PC-9 (cell line): Measurements from ENCODE around the gene MR1. TPM values are rescaled to one million over a fixed set of nuclear protein-coding genes. Genes with fewer than 3 reads are reported as not detected.
A peak's percentile ranks its signal among the peaks of the same experiment; 100 is the strongest.

Experiments used
- BruUV-seq: library from RNA; stranded (reverse); fragments of 400-500 nt; replicated peaks from 2 replicates; lab custom pipeline; 2021; lab: Mats Ljungman, UMichigan
- CTCF ChIA-PET: fragments of 300-600 bp; sonication (Branson Sonifier 250); formaldehyde crosslinking; loops from one replicate; lab custom pipeline; 2022; ENCODE audit warnings: antibody characterized with exemption; lab: Charles Lee
- POLR2A ChIA-PET: fragments of 300-600 bp; sonication (Branson Sonifier 250); formaldehyde crosslinking; loops from one replicate; lab custom pipeline; 2022; ENCODE audit warnings: antibody characterized with exemption; ENCODE audit not compliant: unreplicated experiment; lab: Charles Lee
- DNase-seq, 2 experiments: peaks; one replicate each; pipeline versions ENCODE4 v3.0.0 to v3.0.0-alpha.2; 2015 to 2022; ENCODE audit warnings: mixed read lengths in 1 of 2
- H2AFZ ChIP-seq: fragments of 200-600 bp; sonication (generic); 2 replicates; pipeline ENCODE4 v1.8.1; 2017; ENCODE audit warnings: antibody characterized with exemption
- H3F3A ChIP-seq: fragments of 200-600 bp; sonication (generic); 2 replicates; pipeline ENCODE4 v1.8.1; 2017; ENCODE audit warnings: antibody characterized with exemption, mild to moderate bottlenecking, low read depth; ENCODE audit not compliant: insufficient read depth
- H3K27ac ChIP-seq: fragments of 200-600 bp; sonication (generic); 2 replicates; pipeline ENCODE4 v1.6.1; 2016; ENCODE audit warnings: mixed run types
- H3K27me3 ChIP-seq: fragments of 200-600 bp; sonication (generic); 2 replicates; pipeline ENCODE4 v1.6.1; 2016; ENCODE audit warnings: low read depth, mixed run types; ENCODE audit not compliant: insufficient read depth
- H3K36me3 ChIP-seq: fragments of 200-600 bp; sonication (generic); 2 replicates; pipeline ENCODE4 v1.6.1; 2016; ENCODE audit warnings: low read depth, mixed run types
- H3K4me1 ChIP-seq: fragments of 200-600 bp; sonication (generic); replicated peaks from 2 replicates; pipeline ENCODE4 v1.6.1; 2016; ENCODE audit warnings: mixed run types; ENCODE audit not compliant: insufficient read depth
- H3K4me2 ChIP-seq: fragments of 200-600 bp; sonication (generic); 2 replicates; pipeline ENCODE4 v1.6.1; 2017; ENCODE audit warnings: mixed run types
- H3K4me3 ChIP-seq: fragments of 200-600 bp; sonication (generic); 2 replicates; pipeline ENCODE4 v1.6.1; 2016; ENCODE audit warnings: mixed run types
- H3K79me2 ChIP-seq: fragments of 200-600 bp; sonication (generic); 2 replicates; pipeline ENCODE4 v1.6.1; 2017; ENCODE audit warnings: low read depth, mixed run types
- H3K9me2 ChIP-seq: fragments of 200-600 bp; sonication (generic); 2 replicates; pipeline ENCODE4 v1.8.1; 2017; ENCODE audit warnings: mild to moderate bottlenecking; ENCODE audit not compliant: insufficient read depth
- H3K9me3 ChIP-seq: fragments of 200-600 bp; sonication (generic); 2 replicates; pipeline ENCODE4 v1.8.1; 2016; ENCODE audit warnings: low read depth; ENCODE audit not compliant: insufficient read depth
- H4K20me1 ChIP-seq: fragments of 200-600 bp; sonication (generic); 2 replicates; pipeline ENCODE4 v1.8.1; 2017; ENCODE audit not compliant: insufficient read depth
- CTCF ChIP-seq: fragments of 200-600 bp; sonication (generic); conservative IDR thresholded peaks from 2 replicates; pipeline ENCODE4 v1.6.1; 2017; ENCODE audit warnings: mixed run types, antibody characterized with exemption, mild to moderate bottlenecking, moderate library complexity
- EZH2 ChIP-seq: fragments of 200-600 bp; sonication (generic); IDR thresholded peaks from 2 replicates; pipeline ENCODE4 v1.8.0; 2017; ENCODE audit warnings: antibody characterized with exemption, low read depth
- intact Hi-C: fragments of 100-400 bp; cut with micrococcal nuclease; formaldehyde crosslinking; loops from one replicate; pipeline ENCODE4 v1.10.0; 2022; ENCODE audit not compliant: unreplicated experiment
- total RNA-seq: library from RNA; stranded (reverse); gene quantifications from 2 replicates; pipeline ENCODE4 v1.2.3, GENCODE V29; 2021

The MR1 gene
- total RNA-seq, 1 experiment from 2014 or later = 15.5 TPM

GRCh38 chr1:181064011-181064623, 30.3 kb downstream of the MR1 start:
- TF ChIP-seq EZH2 = no peak
- Histone ChIP-seq H3K4me2 (no peak overlapping the region), H3K79me2 (no peaks in the 10 kb centered on the region), H3K9me2 (no peaks in the 10 kb centered on the region), H3F3A (no peaks in the 10 kb centered on the region), H3K27ac (no peak overlapping the region), H3K4me1 (no peaks in the 10 kb centered on the region), H3K4me3 (no peak overlapping the region), H3K9me3 (0 out of 2 replicates have a peak, but pooled peaks cover 4% of the 10 kb centered on the region), H4K20me1 (no peaks in the 10 kb centered on the region), H3K27me3 (no peaks in the 10 kb centered on the region), H3K36me3 (no peaks in the 10 kb centered on the region), H2AFZ (no peak overlapping the region)
- POLR2A ChIA-PET = no interaction called here
- CTCF ChIA-PET = no interaction called here
- intact Hi-C loops = no loop called here
- BruUV-seq = no TSS peak
- no peak for DNase-seq

- Histone ChIP-seq H3K27ac (no peak overlapping the region), H2AFZ (no peak overlapping the region), H3K27me3 (no peaks in the 10 kb centered on the region), H3K9me2 (no peaks in the 10 kb centered on the region), H3K4me2 (no peak overlapping the region), H3K4me1 (no peaks in the 10 kb centered on the region), H3K9me3 (0 out of 2 replicates have a peak, but pooled peaks cover 3% of the 10 kb centered on the region), H4K20me1 (no peaks in the 10 kb centered on the region), H3K79me2 (no peaks in the 10 kb centered on the region), H3F3A (no peaks in the 10 kb centered on the region), H3K36me3 (no peaks in the 10 kb centered on the region), H3K4me3 (no peak overlapping the region)
- intact Hi-C loops = no loop called here
- ChIA-PET CTCF (no interaction called here), POLR2A (no interaction called here)
- no peak for DNase-seq
- no peak for TF ChIP-seq EZH2
- no peak for TF ChIP-seq CTCF
- BruUV-seq = no TSS peak
Measured at GRCh38 chr1:181064702-181065101, 30.9 kb downstream of the MR1 start.

GRCh38 chr1:181073638-181074037, 39.9 kb downstream of the MR1 start:
- intact Hi-C loops = no loop called here
- no peaks in the 10 kb centered on the region for H3K9me3 ChIP-seq
- H3K4me3 ChIP-seq = no peak overlapping the region
- H3K79me2 ChIP-seq = no peaks in the 10 kb centered on the region
- H3K9me2 ChIP-seq = no peaks in the 10 kb centered on the region
- no TSS peak for BruUV-seq
- no peaks in the 10 kb centered on the region for H3K27me3 ChIP-seq
- peaks cover 32% of the 10 kb centered on the region for H3K4me1 ChIP-seq
- H4K20me1 ChIP-seq = no peaks in the 10 kb centered on the region
- peak overlapping the region; percentile 30; the same call in 1 of the 2 replicates for H3K4me2 ChIP-seq
- no peaks in the 10 kb centered on the region for H3K36me3 ChIP-seq
- POLR2A ChIA-PET = no interaction called here
- H2AFZ ChIP-seq = no peak overlapping the region
- DNase-seq = peak; percentile 66 to 93
- CTCF ChIA-PET = interaction anchor here (0.6 to 0.7 kb wide), 2 partner anchors 34 to 191 kb away, joined by 3 read pairs; no protein-coding TSS in a partner anchor
- no peaks in the 10 kb centered on the region for H3F3A ChIP-seq
- no peak overlapping the region for H3K27ac ChIP-seq
- TF ChIP-seq CTCF (no peak), EZH2 (no peak)
